ENCODE results near the gene CCT2. TPM values are rescaled to one million over a fixed set of nuclear protein-coding genes. Genes with fewer than 3 reads are reported as not detected.

Gene CCT2
- total RNA-seq, 1 experiment from 2014 or later, result 342 TPM

GRCh38 chr12:69610126-69610525, 24.9 kb downstream of the CCT2 start:
- Mint-ChIP-seq H3K4me3 (no peak overlapping the region), H3K27me3 (ENCODE audit: low read depth) (peaks cover 3% of the 10 kb centered on the region; the same call in 1 of the 2 replicates), H3K9me3 (no peaks in the 10 kb centered on the region), H3K27ac (no peak overlapping the region), H3K4me1 (peaks cover 3% of the 10 kb centered on the region; the same call in 1 of the 2 replicates), H3K36me3 (no peaks in the 10 kb centered on the region)
- no peak for DNase-seq (ENCODE audit: low spot score)
- TF ChIP-seq USF2 (CRISPR knock-in tag; IDR thresholded peaks at IDR 0.05) (no peak), JAZF1 (CRISPR knock-in tag; IDR thresholded peaks at IDR 0.05) (no peak), ZNF232 (CRISPR knock-in tag; IDR thresholded peaks at IDR 0.05) (no peak), HMGA2 (CRISPR knock-in tag; IDR thresholded peaks at IDR 0.05) (no peak), TCF7 (CRISPR knock-in tag; IDR thresholded peaks at IDR 0.05; ENCODE audit: low read depth) (no peak), ZNF138 (CRISPR knock-in tag; conservative IDR thresholded peaks at IDR 0.05) (no peak), SMAD4 (CRISPR knock-in tag; IDR thresholded peaks at IDR 0.05) (no peak), EMX1 (CRISPR knock-in tag; IDR thresholded peaks at IDR 0.05) (no peak), PRDM15 (CRISPR knock-in tag; IDR thresholded peaks at IDR 0.05) (no peak), NFATC4 (CRISPR knock-in tag; IDR thresholded peaks at IDR 0.05) (no peak), IRF1 (CRISPR knock-in tag; IDR thresholded peaks at IDR 0.05) (no peak), GRHL2 (CRISPR knock-in tag; IDR thresholded peaks at IDR 0.05; ENCODE audit: insufficient replicate concordance, severe bottlenecking) (no peak), NFE2L1 (CRISPR knock-in tag; IDR thresholded peaks at IDR 0.05) (no peak), E2F1 (CRISPR knock-in tag; IDR thresholded peaks at IDR 0.05) (no peak), ZNF219 (CRISPR knock-in tag; IDR thresholded peaks at IDR 0.05; ENCODE audit: borderline replicate concordance) (no peak), ETV6 (CRISPR knock-in tag; IDR thresholded peaks at IDR 0.05) (no peak), FOXP1 (CRISPR knock-in tag; IDR thresholded peaks at IDR 0.05; ENCODE audit: borderline replicate concordance) (no peak), TEAD1 (CRISPR knock-in tag; IDR thresholded peaks at IDR 0.05) (no peak)
- ChIA-PET POLR2A (no interaction called here), CTCF (interaction anchor here (1.8 kb wide), 2 partner anchors 20 to 29 kb away, joined by 6 to 8 read pairs; no protein-coding TSS in a partner anchor)
- ATAC-seq, result peak; percentile 22; the same call in 1 of the 2 replicates

GRCh38 chr12:69610729-69611128, 25.5 kb downstream of the CCT2 start, which contains the start of gene LRRC10:
TSS of gene LRRC10 (minus strand) at chr12:69610907. CDS start at chr12:69610838, 69 bp downstream.
- no peak within 1 kb of the TSS for H3K27ac Mint-ChIP-seq
- H3K4me1 Mint-ChIP-seq, result peaks cover 3% of the 10 kb centered on the region; the same call in 1 of the 2 replicates
- ChIA-PET POLR2A (no interaction called here), CTCF (interaction anchor here (0.6 to 1.8 kb wide), 3 partner anchors 20 to 254 kb away, joined by 6 to 8 read pairs (median 6); no protein-coding TSS in a partner anchor)
- H3K9me3 Mint-ChIP-seq, result no peaks in the 10 kb centered on the region
- peak; percentile 48 for ATAC-seq
- no peak for DNase-seq (ENCODE audit: low spot score)
- peaks cover 3% of the 10 kb centered on the region; the same call in 1 of the 2 replicates for H3K27me3 Mint-ChIP-seq (ENCODE audit: low read depth)
- H3K4me3 Mint-ChIP-seq, result no peak within 1 kb of the TSS
- no peaks in the 10 kb centered on the region for H3K36me3 Mint-ChIP-seq
- TF ChIP-seq MXD4 (CRISPR knock-in tag; IDR thresholded peaks at IDR 0.05; ENCODE audit: borderline replicate concordance) (no peak), TEAD4 (CRISPR knock-in tag; IDR thresholded peaks at IDR 0.05) (no peak), MYBL2 (CRISPR knock-in tag; IDR thresholded peaks at IDR 0.05) (no peak), NR2C2 (CRISPR knock-in tag; IDR thresholded peaks at IDR 0.05) (no peak), ZNF396 (CRISPR knock-in tag; IDR thresholded peaks at IDR 0.05; ENCODE audit: borderline replicate concordance) (no peak), NR1H2 (CRISPR knock-in tag; IDR thresholded peaks at IDR 0.05) (no peak), ZNF416 (CRISPR knock-in tag; IDR thresholded peaks at IDR 0.05) (no peak), OVOL2 (CRISPR knock-in tag; IDR thresholded peaks at IDR 0.05; ENCODE audit: borderline replicate concordance) (no peak), ZNF317 (CRISPR knock-in tag; IDR thresholded peaks at IDR 0.05; ENCODE audit: borderline replicate concordance, low read depth) (no peak), ZNF512 (CRISPR knock-in tag; IDR thresholded peaks at IDR 0.05; ENCODE audit: borderline replicate concordance) (no peak), USF1 (CRISPR knock-in tag; IDR thresholded peaks at IDR 0.05) (no peak)
